AG04450 (cell line): Measurements from ENCODE around the gene WTIP. TPM values are rescaled to one million over a fixed set of nuclear protein-coding genes. Genes with fewer than 3 reads are reported as not detected.

Source experiments
- CTCF ChIA-PET: fragments of 300-600, 350-600 bp; formaldehyde crosslinking; extraction: SDS; loops from one replicate; lab custom pipeline; 2022; ENCODE audit warnings: antibody characterized with exemption, inconsistent platforms; lab: Charles Lee
- POLR2A ChIA-PET: fragments of 350-600 bp; formaldehyde crosslinking; extraction: SDS; loops from one replicate; lab custom pipeline; 2021; ENCODE audit warnings: antibody characterized with exemption, inconsistent platforms; lab: Yijun Ruan, JAX
- DNase-seq: peaks from one replicate; pipeline ENCODE4 v3.0.0-alpha.2; 2011; ENCODE audit warnings: low read depth, low spot score
- H3K27ac ChIP-seq: one replicate; pipeline ENCODE4 v1.5.1; 2012; ENCODE audit warnings: low read depth, low read length, control low read depth
- H3K27me3 ChIP-seq: one replicate; pipeline ENCODE4 v1.6.0; 2012; ENCODE audit warnings: low read length; ENCODE audit not compliant: control insufficient read depth, insufficient read depth
- H3K4me3 ChIP-seq: 2 replicates; pipeline ENCODE4 v1.5.1; 2011; ENCODE audit warnings: mild to moderate bottlenecking, low read depth, low read length, control low read depth
- H3K9me3 ChIP-seq: 2 replicates; pipeline ENCODE4 v1.5.1; 2012; ENCODE audit warnings: low read length; ENCODE audit not compliant: control insufficient read depth, insufficient read depth
- CTCF ChIP-seq: IDR thresholded peaks from 2 replicates; pipeline ENCODE4 v1.5.1; 2011; ENCODE audit warnings: low read depth, low read length, control low read depth, inconsistent platforms
- polyA plus RNA-seq: library from polyadenylated mRNA; depleted of rRNA; stranded (reverse); fragments of >200 nt; gene quantifications from 2 replicates; pipeline ENCODE4 v1.2.3, GENCODE V29; 2011

Gene WTIP
- polyA plus RNA-seq, 1 experiment: 27.2 TPM

- Histone ChIP-seq H3K4me3 (no peak overlapping the region), H3K27me3 (no peaks in the 10 kb centered on the region), H3K27ac (no peak overlapping the region), H3K9me3 (no peaks in the 10 kb centered on the region; the same call in 1 of the 2 replicates)
- no peak for TF ChIP-seq CTCF
- ChIA-PET POLR2A (no interaction called here), CTCF (no interaction called here)
- no peak for DNase-seq
Measured at GRCh38 chr19:34484328-34484727, 2.8 kb downstream of the WTIP start.

GRCh38 chr19:34485831-34486230 is 4.3 kb downstream of the WTIP start:
- no peak overlapping the region for H3K4me3 ChIP-seq
- H3K27me3 ChIP-seq: no peaks in the 10 kb centered on the region
- CTCF ChIA-PET: interaction anchor here (1.3 kb wide), 1 partner anchor 14 kb away, joined by 6 read pairs; no protein-coding TSS in a partner anchor
- POLR2A ChIA-PET: no interaction called here
- no peak for DNase-seq
- H3K9me3 ChIP-seq: no peaks in the 10 kb centered on the region; the same call in 1 of the 2 replicates
- TF ChIP-seq CTCF: no peak
- no peak overlapping the region for H3K27ac ChIP-seq

- Histone ChIP-seq H3K4me3 (no peak overlapping the region), H3K27ac (no peak overlapping the region), H3K9me3 (no peaks in the 10 kb centered on the region; the same call in 1 of the 2 replicates), H3K27me3 (no peaks in the 10 kb centered on the region)
- ChIA-PET POLR2A (no interaction called here), CTCF (interaction anchor here (1.1 kb wide), 1 partner anchor 12 kb away, joined by 8 read pairs; no protein-coding TSS in a partner anchor)
- no peak for TF ChIP-seq CTCF
- DNase-seq: no peak
Measured at GRCh38 chr19:34487651-34488051, 6.1 kb downstream of the WTIP start.

- TF ChIP-seq CTCF: no peak
- ChIA-PET POLR2A (no interaction called here), CTCF (interaction anchor here (0.6 kb wide), 2 partner anchors 12 to 1060 kb away, joined by 3 to 4 read pairs; no protein-coding TSS in a partner anchor)
- Histone ChIP-seq H3K27me3 (no peaks in the 10 kb centered on the region), H3K4me3 (no peak overlapping the region), H3K27ac (no peak overlapping the region), H3K9me3 (no peaks in the 10 kb centered on the region)
- DNase-seq: no peak
Measured at GRCh38 chr19:34489175-34489574, 7.6 kb downstream of the WTIP start.

- Histone ChIP-seq H3K9me3 (no peaks in the 10 kb centered on the region), H3K4me3 (no peak overlapping the region), H3K27ac (no peak overlapping the region), H3K27me3 (no peaks in the 10 kb centered on the region)
- CTCF ChIA-PET: no interaction called here
- no peak for DNase-seq
- no peak for TF ChIP-seq CTCF
- POLR2A ChIA-PET: no interaction called here
Measured at GRCh38 chr19:34490141-34490766, 8.7 kb downstream of the WTIP start.
